ENCODE data around the gene SH3PXD2A. TPM values are rescaled to one million over a fixed set of nuclear protein-coding genes. Genes with fewer than 3 reads are reported as not detected.
A peak's percentile ranks its signal among the peaks of the same experiment; 100 is the strongest.

SH3PXD2A gene
- total RNA-seq, 2 experiments from 2014 or later, result 6.5 to 7.4 TPM

GRCh38 chr10:103671126-103671895 lies 184.1 kb downstream of the SH3PXD2A start:
- POLR2A ChIA-PET, result interaction anchor here (0.6 to 1.1 kb wide), 2 partner anchors 10 to 203 kb away, joined by 3 to 4 read pairs; no protein-coding TSS in a partner anchor
- Mint-ChIP-seq H3K4me3 (no peak overlapping the region), H3K9me3 (no peaks in the 10 kb centered on the region), H3K4me1 (ENCODE audit: low read depth) (peaks cover 9% of the 10 kb centered on the region), H3K27ac (no peak overlapping the region), H3K27me3 (no peaks in the 10 kb centered on the region), H3K36me3 (ENCODE audit: low read depth) (no peaks in the 10 kb centered on the region)
- TF ChIP-seq CTCF (IDR thresholded peaks at IDR 0.05), result no peak
- ATAC-seq (no peak), DNase-seq (no peak)
- intact Hi-C loops (cut with micrococcal nuclease), result no loop called here
- CTCF ChIA-PET, result interaction anchor here (4.3 kb wide), 1 partner anchor 15 kb away, joined by 21 read pairs; no protein-coding TSS in a partner anchor

- DNase-seq, result no peak
- no peaks in the 10 kb centered on the region for H3K36me3 Mint-ChIP-seq (ENCODE audit: low read depth)
- H3K27me3 Mint-ChIP-seq, result no peaks in the 10 kb centered on the region
- ATAC-seq, result no peak
- TF ChIP-seq CTCF (IDR thresholded peaks at IDR 0.05), result no peak
- H3K27ac Mint-ChIP-seq, result no peak overlapping the region
- CTCF ChIA-PET, result interaction anchor here (0.6 to 4.3 kb wide), 2 partner anchors 16 to 292 kb away, joined by 3 to 21 read pairs; no protein-coding TSS in a partner anchor
- no peak overlapping the region for H3K4me3 Mint-ChIP-seq
- intact Hi-C loops (cut with micrococcal nuclease), result no loop called here
- peaks cover 9% of the 10 kb centered on the region for H3K4me1 Mint-ChIP-seq (ENCODE audit: low read depth)
- H3K9me3 Mint-ChIP-seq, result no peaks in the 10 kb centered on the region
- POLR2A ChIA-PET, result interaction anchor here (1.6 kb wide), 1 partner anchor 11 kb away, joined by 3 read pairs; no protein-coding TSS in a partner anchor
These were observed 185.4 kb downstream of the SH3PXD2A start for GRCh38 chr10:103669944-103670343.

- TF ChIP-seq CTCF (IDR thresholded peaks at IDR 0.05), result no peak
- Mint-ChIP-seq H3K36me3 (ENCODE audit: low read depth) (no peaks in the 10 kb centered on the region), H3K4me1 (ENCODE audit: low read depth) (peaks cover 9% of the 10 kb centered on the region), H3K27ac (no peak overlapping the region), H3K4me3 (no peak overlapping the region), H3K9me3 (no peaks in the 10 kb centered on the region), H3K27me3 (no peaks in the 10 kb centered on the region)
- CTCF ChIA-PET, result interaction anchor here (4.3 kb wide), 1 partner anchor 17 kb away, joined by 21 read pairs; no protein-coding TSS in a partner anchor
- ATAC-seq (no peak), DNase-seq (no peak)
- POLR2A ChIA-PET, result interaction anchor here (1.6 kb wide), 1 partner anchor 10 kb away, joined by 3 read pairs; no protein-coding TSS in a partner anchor
- intact Hi-C loops (cut with micrococcal nuclease), result no loop called here
These were observed 186.0 kb downstream of the SH3PXD2A start for GRCh38 chr10:103669243-103669929.

- Mint-ChIP-seq H3K4me3 (peak overlapping the region; percentile 34), H3K27me3 (no peaks in the 10 kb centered on the region), H3K27ac (no peak overlapping the region), H3K4me1 (ENCODE audit: low read depth) (peaks cover 9% of the 10 kb centered on the region), H3K9me3 (no peaks in the 10 kb centered on the region), H3K36me3 (ENCODE audit: low read depth) (no peaks in the 10 kb centered on the region)
- no peak for TF ChIP-seq CTCF (IDR thresholded peaks at IDR 0.05)
- DNase-seq (peak; percentile 8), ATAC-seq (peak; percentile 55)
- intact Hi-C loops (cut with micrococcal nuclease), result no loop called here
- ChIA-PET POLR2A (interaction anchor here (1.6 kb wide), 1 partner anchor 9 kb away, joined by 3 read pairs; no protein-coding TSS in a partner anchor), CTCF (interaction anchor here (1.2 to 4.3 kb wide), 3 partner anchors 17 to 44 kb away, joined by 3 to 21 read pairs (median 16); no protein-coding TSS in a partner anchor)
These were observed 186.8 kb downstream of the SH3PXD2A start for GRCh38 chr10:103668351-103669242.

Data from activated CD8-positive, alpha-beta T cell treated with anti-CD3 and anti-CD28 coated beads for 36 hours (primary cell).